ENCODE data around the gene ZNF117.
A peak's percentile ranks its signal among the peaks of the same experiment; 100 is the strongest.
"Not testable (repeated sequence)": the region's sequence is repeated elsewhere in the genome, so short reads cannot be mapped to it uniquely, and the experiment has no call there.

The ZNF117 gene

DNA sequence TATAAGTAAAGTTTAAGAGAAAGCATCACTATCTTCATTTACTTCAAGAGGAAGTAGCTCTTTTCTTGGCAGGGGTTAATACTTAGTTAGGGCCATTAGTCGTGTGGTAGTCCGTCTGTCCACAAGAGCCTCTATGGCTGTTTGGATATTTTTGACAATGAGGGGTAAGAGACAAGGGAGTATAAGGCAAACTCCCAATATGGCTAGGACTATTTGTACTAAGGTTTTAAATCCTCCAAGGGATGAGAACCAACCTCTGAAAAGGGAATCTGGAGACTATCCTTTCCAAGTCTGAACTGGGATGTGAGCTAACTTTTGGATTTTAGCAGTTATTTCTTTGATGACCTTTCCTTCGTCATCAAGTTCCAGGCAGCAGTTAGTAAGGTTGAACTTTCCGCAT lies at the start of gene ZNF117:
ZNF117 (minus strand) TSS at position 101 of the 400 bp plus-strand sequence.
- no peak for DNase-seq

DNA sequence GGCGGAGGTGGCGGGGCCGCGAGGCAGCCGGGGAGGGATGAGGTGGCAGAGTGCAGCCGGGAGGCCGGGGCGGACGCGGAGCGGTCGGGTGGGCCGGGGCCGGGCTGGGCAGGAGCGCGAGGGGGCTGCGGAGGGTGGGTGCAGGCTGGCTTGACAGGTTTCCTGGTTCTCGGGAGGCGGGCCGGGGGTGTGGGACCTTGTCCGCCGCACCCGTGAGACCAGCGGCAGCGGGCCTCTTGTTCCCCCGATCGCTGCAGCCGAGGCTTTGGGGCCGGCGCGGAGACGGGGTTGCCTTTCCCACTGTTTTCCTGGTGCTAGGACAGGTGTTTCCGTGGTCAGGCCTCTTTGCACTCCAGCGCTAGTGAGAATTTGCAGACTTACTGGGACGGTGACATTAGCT lies 47.9 kb upstream of the ZNF117 start:
- DNase-seq, result peak; percentile 63

DNA sequence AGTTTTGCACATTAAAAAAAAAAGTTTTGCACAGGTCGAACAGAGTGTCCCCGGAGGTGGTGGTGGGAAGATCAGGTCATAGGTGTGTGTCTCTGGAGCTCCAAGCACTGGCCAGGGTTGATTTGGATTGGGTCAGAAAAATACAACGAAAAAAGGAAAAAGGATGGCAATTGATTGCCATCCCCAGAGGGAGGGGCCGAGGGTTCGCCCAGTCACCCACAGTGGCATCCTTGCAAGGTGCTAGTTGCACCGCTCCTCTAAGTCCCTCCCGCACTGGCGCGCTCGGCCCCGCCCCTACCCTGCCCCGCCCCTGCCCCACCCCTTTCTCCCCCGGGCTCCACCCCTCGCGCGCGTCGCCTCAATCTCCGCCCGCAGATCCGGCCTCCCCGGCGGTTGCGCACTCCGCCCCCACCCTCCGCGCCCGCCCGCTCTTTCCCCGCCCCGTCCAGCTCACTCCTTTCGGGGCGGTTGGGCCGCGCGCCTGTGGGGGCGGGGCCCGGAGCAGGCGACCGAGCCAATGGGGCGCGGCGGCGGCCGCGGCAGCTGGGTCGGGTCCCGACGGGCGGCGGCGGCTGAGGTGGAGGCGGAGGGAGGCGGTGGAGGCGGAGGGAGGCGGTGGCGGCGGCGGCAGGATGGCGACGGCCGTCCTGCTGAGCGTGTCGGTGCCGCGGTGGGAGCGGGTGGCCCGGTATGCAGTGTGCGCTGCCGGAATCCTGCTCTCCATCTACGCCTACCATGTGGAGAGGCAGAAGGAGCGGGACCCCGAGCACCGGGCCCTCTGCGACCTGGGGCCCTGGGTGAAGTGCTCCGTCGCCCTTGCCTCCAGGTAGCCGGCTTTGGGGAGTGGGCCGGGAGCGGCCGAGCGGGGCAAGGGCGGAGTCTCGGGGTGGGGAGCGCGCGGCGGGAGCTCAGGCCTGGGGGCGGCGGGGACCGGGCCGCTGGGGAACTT lies 47.2 kb upstream of the ZNF117 start:
- peak; percentile 92 for DNase-seq

DNA sequence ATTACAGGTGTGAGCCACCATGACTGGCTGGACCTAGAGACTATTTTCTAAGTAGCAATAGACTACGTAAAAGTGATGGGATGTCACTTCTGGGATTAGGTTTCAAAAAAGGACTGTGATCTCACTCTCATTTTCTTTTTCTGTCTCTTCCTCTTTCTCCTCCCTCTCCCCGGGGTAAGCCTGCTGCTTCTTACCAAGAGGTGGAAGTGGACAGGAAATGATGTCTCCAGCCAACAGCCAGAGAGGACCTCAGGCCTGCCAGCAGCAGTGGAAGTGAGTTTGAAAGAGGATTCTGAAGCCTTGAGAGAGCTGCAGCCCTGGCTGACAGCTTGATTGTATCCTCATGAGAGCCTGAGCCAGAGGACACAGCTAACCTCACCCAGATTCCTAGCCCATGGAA lies 45.7 kb upstream of the ZNF117 start:
- not testable (repeated sequence) for DNase-seq

DNA sequence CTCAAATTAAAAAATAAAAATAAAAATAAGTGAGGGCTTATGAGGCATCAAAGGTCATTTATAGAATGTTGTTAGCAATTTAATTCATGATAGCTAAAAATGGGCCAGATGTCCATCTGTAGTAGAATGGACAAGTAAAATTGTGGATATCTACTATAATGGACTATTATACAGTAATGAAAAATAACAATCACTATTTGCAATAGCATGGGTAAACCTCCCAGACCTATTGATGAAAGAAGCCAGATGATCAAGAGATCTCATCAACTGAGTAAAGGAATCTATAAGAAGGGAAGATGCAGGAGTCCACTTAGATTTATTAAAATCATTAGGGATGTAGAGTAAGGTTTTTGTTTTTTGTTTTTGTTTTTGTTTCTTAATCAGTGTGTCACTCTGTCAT lies 44.6 kb upstream of the ZNF117 start:
- DNase-seq, result not testable (repeated sequence)

DNA sequence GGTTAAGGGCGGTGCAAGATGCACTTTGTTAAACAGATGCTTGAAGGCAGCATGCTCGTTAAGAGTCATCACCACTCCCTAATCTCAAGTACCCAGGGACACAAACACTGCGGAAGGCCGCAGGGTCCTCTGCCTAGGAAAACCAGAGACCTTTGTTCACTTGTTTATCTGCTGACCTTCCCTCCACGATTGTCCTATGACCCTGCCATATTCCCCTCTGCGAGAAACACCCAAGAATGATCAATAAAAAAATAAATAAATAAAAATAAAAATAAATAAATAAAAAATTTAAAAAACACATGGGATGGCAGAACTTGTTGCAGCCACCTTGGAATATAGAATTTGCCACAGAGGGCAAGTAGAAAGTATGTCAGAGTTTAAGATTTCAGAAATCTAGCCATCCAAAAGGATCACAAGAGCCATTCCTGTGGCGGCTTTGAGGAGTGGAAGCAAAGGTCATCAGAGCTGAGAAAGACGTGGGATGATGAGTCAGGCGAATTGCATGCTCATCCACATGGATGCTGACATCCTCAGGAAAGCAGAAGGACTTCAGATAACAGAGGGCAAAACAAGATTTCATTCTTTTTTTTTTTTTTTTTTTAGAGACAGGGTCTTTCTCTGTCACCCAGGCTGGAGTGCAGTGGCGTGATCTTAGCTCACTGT lies 43.4 kb upstream of the ZNF117 start:
- DNase-seq, result not testable (repeated sequence)

DNA sequence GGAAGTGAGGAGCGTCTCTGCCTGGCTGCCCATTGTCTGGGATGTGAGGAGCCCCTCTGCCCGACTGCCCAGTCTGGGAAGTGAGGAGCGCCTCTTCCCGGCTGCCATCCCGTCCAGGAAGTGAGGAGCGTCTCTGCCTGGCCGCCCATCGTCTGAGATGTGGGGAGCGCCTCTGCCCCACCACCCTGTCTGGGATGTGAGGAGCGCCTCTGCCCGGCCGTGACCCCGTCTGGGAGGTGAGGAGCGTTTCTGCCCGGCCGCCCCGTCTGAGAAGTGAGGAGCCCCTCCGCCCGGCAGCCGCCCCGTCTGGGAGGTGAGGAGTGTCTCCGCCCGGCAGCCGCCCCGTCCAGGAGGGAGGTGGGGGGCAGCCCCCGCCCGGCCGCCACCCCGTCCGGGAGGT lies 42.6 kb upstream of the ZNF117 start:
- not testable (repeated sequence) for DNase-seq

DNA sequence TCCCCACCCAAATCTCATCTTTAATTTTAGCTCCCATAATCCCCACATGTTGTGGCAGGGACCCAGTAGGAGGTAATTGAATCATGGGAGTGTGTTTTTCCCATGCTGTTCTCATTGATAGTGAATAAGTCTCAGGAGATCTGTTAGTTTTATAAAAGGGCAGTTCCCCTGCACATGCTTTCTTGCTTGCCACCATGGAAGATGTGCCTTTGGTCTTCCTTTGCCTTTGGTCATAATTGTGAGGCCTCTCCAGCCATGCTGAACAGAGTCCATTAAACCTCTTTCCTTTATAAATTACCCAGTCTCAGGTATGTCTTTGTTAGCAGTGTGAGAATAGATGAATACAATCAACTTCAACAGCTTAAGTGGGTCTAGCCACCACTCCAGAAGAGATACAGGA lies 34.2 kb upstream of the ZNF117 start:
- not testable (repeated sequence) for DNase-seq

DNA sequence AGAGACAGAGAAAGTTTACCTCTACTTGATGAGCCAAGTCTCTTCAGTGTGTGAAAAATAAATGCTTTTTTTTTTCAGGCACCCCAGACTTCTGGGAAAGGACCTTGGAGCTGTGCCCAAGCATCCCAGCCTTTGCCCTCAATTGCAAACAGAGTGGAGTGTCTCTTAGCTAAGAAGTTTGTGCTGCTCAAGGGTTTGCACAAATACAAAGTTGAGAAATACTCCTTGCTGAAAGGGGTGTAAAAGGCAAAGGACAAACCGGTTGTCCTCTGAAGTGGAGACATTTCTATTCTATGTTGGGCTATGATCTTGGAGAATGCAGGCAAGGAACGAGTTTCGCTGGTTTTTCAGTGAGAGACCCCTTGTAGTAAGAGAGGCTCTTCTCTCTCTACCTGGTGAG lies 30.1 kb upstream of the ZNF117 start:
- not testable (repeated sequence) for DNase-seq

DNA sequence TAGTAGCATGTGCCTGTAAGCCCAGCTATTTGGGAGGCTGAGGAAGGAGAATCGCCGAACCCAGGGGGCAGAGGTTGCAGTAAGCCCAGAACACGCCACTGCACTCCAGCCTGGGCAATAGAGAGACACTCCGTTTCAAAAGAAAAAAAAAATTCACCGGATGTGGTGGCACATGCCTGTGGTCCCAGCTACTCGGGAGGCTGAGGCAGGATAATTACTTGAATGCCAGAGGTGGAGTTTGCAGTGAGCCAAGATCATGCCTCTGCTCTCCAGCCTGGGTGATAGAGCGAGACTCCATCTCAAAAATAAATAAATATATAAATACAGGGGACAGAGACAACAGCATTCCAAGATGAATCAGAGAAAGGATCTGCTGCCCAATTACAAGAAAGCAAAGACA lies 19.0 kb upstream of the ZNF117 start:
- DNase-seq, result not testable (repeated sequence)

DNA sequence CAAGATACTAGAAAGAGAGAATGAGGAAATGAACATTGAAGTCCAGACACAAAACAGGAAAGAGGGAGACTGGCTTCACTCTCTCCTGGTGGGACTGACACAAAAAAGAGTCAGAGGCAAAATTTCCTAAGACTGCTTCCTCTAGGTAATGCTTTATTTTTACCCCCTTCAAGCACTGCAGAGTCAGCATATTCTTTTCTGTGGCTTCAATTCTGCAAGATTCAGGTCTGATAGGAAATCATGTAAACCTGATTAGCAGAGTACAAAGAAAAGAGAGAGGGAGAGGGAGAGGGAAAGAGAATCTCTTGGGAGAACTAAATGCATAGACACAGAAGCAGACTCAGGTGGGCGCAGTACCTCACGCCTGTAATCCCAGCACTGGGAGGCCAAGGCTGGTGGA lies 18.6 kb upstream of the ZNF117 start:
- DNase-seq, result not testable (repeated sequence)

DNA sequence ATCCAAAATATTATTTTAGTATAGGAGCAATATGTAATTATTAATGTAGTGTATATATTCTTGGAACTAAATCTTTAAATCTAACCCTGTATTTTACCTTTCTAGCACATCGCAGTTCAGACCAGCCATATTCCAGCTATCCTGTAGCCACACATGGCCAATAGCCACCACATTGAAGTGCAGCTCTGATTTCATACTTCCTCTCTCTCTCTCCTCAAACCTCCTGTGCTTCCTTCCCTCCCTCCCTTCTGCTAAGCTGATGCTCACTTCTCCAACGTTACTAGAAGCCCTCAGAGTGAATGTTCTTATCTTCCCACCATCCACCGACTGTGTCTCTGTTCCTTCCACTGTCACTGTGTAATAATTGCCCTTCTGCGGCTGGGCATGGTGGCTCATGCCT lies 16.2 kb upstream of the ZNF117 start:
- not testable (repeated sequence) for DNase-seq

DNA sequence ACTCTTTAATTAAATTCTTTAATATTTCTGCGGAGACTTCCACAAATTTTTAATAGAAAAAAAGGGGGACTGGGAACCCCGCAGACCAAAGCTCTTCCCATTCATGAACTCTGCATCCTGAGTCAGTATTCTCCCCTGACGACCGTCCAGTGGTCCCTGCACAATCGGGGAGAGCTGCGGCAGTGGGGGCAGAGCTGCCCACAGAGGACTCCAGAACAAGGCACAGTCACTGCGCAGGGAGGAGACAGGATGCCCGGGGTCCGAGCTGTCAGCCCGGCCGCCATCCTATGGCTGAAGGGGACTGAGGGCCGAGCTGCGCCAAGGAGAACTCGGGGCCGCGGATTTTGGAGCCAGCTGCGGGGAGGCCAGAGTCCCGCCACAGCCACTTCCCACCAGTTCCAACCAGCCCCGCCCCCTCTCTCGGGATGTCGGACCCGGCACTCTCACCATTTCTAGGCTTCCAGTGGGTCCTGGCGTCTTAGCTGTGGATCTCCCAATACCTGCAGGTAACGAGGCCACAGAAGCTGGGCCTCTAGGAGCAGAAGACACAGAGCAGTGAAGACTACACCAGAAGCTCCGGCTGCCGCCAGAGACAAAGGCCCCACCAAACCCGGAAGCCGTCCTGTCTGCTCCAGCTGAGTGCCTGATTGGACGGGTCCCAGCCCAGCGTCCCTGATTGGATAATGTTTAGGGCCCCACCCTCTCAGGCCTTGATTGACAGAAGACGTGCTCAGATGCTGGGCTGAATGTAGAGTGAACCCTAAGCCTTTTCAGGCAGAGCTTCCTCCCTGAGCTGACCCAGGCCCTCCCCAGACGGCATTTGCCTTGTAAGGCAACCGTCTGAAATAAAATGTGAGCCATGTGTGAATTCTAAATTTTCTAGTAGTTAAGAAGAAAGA lies 15.5 kb upstream of the ZNF117 start, which contains the start of gene ERV3-1:
ERV3-1 (minus strand) TSS at position 594 of the 899 bp plus-strand sequence. CDS start 13,661 bp downstream, outside the sequence.
- peak; percentile 89 for DNase-seq

DNA sequence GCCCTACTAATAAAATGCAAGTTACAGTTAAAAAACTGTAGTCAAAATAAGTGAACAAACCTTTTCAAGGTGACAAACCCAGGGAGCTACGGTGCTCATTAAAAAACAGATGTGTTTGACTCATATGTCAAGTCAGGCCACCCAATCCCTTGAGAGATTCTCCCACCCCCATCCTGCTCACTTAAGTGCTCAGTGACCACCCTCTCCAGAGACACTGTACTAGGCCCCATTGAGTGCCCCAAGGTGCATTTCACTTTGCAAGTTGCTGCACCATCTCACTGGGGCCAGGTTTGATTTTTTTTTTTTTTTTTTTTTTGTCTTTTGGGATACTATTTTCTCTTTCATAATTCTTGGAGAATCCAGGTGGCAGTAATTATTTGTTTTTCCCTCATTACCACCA lies 13.7 kb upstream of the ZNF117 start:
- DNase-seq, result no peak

DNA sequence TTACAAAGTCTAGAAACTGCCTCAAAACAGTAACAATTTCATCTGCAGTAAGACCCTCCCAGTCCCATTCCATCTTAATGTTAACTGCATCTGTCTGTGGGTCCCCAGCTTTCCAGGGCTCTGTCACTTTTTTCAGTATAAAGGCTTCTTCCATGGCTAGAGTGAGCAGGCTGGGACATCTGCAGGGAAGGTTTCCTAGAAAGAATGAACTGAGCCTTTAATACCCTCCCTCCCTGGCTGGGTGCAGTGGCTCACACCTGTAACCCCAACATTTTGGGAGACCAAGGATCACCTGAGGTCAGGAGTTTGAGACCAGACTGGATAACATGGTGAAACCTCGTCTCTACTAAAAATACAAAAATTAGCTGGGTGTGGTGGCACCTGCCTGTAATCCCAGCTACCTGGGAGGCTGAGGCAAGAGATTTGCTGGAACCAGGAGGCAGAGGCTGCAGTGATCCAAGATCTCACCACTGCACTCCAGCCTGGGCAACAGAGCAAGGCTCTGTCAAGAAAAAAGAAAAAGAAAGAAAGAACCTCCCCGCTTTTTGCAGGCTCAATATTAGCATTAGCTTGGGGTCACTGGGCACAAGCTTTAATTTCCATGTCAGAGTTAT lies 12.2 kb upstream of the ZNF117 start:
- DNase-seq, result no peak

DNA sequence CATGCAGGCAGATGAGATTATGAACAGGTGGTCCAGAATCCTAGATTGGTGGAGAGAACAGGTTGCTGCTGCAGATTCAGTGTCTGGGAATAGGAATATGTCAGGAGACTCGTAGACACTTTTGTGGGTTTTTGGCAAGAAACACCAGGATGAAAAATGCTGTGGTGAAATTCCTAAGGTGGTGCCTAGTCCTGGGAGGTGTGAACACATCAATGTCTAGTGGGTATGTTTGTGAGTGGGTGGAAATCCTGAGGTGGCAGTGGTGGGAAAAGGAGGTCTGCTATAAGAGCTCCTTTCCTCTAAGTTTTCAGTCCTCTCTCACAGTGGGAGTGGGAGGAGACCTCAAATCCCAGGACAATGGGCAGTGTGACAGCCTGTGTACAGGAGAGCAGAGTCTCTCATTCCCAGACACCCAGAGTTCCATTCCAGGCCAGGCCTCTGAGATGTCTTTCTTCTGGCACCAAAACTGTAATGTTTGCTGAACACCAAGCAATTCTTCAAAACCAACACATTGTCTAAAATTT lies 10.5 kb upstream of the ZNF117 start:
- no peak for DNase-seq

DNA sequence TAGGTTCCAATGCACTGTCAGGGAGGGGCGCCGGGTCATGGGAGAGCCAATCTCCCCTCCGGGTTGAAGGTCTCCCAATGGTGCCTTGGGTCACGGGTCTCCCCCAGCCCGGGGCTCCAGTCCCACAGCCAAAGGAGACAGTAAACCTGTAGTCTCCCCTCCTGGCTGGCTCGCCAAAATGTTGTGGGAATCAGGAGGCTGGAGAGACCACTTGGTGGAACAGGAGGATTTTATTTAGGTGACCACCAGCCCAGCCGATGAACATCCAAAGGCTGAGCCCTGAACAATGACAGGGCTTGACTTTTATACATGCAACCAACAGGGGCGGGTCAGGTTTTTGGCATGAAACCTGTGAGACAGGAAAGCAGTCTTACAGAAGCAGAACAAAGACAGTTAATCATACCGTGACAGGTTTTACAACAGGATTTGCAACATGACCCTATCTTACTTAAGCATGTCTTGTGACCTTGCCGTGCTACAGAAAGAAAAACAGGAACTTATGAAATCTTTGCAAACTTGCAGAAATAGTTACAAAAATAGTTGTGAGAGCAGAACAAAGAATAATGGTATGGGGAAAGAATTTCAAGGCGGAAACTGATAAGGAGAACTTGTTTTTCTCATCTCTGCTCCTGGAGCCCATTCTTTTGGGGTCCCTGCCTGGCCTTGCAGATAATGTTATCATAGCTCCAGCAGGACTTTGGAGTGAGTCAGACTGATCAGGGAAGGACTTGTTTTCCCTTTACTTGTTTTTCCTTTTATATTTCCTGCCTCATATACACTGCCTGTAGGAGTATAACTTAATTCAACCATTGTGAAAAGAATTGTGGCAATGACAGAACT lies 8.5 kb upstream of the ZNF117 start:
- DNase-seq, result no peak

DNA sequence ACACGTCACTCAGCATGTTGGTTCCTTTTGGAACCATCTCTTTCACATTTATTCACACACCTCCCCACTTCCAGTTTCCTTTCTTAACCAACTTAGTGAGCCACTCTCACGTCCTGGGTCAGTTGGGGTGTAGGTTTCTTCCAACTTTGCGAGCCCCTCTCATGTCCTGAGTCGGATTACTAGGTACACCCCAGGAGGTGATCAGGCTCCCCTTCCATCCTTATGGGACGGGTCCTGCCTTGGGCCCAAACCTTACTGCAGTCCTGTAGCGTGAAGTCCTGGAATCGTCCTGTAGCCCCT lies 8.0 kb upstream of the ZNF117 start:
- no peak for DNase-seq

DNA sequence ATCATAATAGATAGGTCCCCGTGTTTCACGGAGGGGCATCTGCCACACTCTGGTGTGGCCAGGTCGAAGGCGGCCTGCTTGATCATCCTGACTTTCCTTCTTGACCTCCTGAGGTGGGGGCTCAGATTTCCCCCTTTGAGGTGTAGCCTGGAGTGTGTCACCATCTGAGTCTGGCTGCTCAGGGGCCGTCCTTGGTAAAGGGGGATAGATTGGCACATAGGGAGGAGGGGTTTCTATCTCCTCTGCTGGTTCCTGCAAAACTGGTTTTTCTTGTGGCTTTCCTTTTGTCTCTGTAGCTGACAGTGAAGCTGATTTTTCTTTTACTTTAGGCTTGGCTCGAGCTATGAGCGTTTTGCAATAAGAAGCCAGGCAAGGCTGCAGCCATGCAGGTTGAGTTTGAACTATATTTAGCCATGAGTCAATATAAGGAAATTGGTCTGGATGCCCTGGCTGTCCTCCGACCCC lies 7.1 kb upstream of the ZNF117 start:
- no peak for DNase-seq

DNA sequence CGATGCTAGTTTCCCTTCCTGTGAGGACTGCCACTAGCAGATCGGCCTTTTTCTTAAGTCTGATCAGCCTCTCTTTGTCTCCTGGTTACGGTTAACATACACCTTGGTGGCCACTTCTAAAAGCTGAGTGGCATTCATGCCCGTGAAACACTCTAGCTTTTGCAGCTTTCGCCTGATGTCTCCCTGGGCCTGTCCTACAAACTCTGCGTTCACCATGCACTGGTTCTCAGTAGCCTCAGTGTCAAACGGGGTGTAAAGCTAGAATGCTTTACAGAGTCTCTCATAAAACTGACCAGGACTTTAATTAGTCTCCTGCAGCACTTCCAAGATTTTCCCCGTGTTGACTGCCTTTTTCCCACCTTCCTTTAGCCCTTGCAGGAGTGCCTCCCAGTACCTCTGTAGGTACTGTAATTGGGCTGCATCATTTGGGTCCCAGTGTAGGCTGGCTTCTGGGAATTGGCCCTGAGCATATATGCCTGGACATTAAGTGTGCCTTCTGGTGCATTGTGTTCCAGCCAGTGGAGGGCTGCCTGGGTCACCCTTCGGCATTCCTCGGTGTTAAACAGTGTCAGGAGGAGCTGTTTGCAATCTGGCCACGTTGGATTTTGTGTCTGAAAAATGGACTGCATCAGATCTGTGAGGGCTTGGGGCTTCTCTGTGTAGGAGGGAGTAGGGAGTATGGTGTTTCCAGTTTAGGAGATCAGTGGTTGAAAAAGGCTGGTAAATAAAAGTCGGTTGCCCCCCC lies 6.5 kb upstream of the ZNF117 start:
- DNase-seq, result no peak

DNA sequence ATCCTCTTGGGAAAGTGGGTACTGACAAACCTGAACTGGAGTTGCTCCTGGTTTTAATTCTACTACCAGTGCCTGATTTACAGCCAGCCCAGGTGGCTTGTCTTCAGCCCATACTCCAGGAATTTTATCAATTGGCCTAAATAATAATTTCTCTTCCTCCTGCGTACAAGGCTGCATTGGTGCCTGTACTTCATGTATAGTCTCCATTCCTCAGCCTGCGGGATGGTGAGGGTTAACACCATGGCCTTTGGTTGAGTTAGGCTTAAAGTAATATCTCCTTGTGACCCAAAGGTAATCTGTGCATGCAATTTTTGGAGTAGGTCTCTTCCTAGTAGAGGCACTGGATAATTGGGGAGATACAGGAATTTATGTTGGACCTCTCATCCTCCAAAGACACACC lies 5.5 kb upstream of the ZNF117 start:
- DNase-seq, result no peak
